Neural cell (in vitro differentiated cells): ENCODE data around the gene STARD13. TPM values are rescaled to one million over a fixed set of nuclear protein-coding genes. Genes with fewer than 3 reads are reported as not detected.
"Not testable (repeated sequence)": the region's sequence is repeated elsewhere in the genome, so short reads cannot be mapped to it uniquely, and the experiment has no call there.

Source experiments
- H2AFZ ChIP-seq: fragments of 200-600, 300-800 bp; sonication (generic), shearing (Covaris generic); 2 replicates; pipeline ENCODE4 v1.6.0; 2014; ENCODE audit warnings: low read depth, mild to moderate bottlenecking, antibody characterized with exemption, low read length, moderate library complexity
- H3F3A ChIP-seq: fragments of 200-600 bp; shearing (Covaris generic); 2 replicates; pipeline ENCODE4 v1.6.1; 2016; ENCODE audit warnings: mild to moderate bottlenecking, moderate library complexity, mixed read lengths, antibody characterized with exemption, low read length; ENCODE audit not compliant: insufficient read depth, poor library complexity, severe bottlenecking
- H3K27ac ChIP-seq: fragments of 200-600, 300-800 bp; sonication (generic), shearing (Covaris generic); 2 replicates; pipeline ENCODE4 v1.5.1; 2014; ENCODE audit warnings: mild to moderate bottlenecking, low read length, moderate library complexity
- H3K27me3 ChIP-seq: fragments of 300-800, 200-600 bp; sonication (generic), shearing (Covaris generic); 2 replicates; pipeline ENCODE4 v1.6.0; 2014; ENCODE audit warnings: mild to moderate bottlenecking, low read depth, low read length, moderate library complexity; ENCODE audit not compliant: insufficient read depth
- H3K36me3 ChIP-seq: fragments of 300-800, 200-600 bp; sonication (generic), shearing (Covaris generic); 2 replicates; pipeline ENCODE4 v1.5.1; 2014; ENCODE audit warnings: mild to moderate bottlenecking, antibody characterized with exemption, low read length, moderate library complexity; ENCODE audit not compliant: insufficient read depth
- H3K4me2 ChIP-seq: fragments of 300-800, 200-600 bp; sonication (generic), shearing (Covaris generic); 2 replicates; pipeline ENCODE4 v1.6.0; 2014; ENCODE audit warnings: mild to moderate bottlenecking, low read length
- H3K4me3 ChIP-seq: fragments of 300-800, 200-600 bp; sonication (generic), shearing (Covaris generic); 2 replicates; pipeline ENCODE4 v1.5.1; 2014; ENCODE audit warnings: mild to moderate bottlenecking, low read length, moderate library complexity
- H3K79me2 ChIP-seq: fragments of 200-600 bp; shearing (Covaris generic); replicated peaks from 2 replicates; pipeline ENCODE4 v1.6.0; 2014; ENCODE audit warnings: mild to moderate bottlenecking, low read length, moderate library complexity; ENCODE audit not compliant: insufficient read depth
- H3K9ac ChIP-seq: fragments of 300-800, 200-600 bp; sonication (generic), shearing (Covaris generic); 2 replicates; pipeline ENCODE4 v1.6.1; 2016; ENCODE audit warnings: mild to moderate bottlenecking, low read length, mixed read lengths
- H3K9me2 ChIP-seq: fragments of 200-600 bp; shearing (Covaris generic); 2 replicates; pipeline ENCODE4 v1.6.1; 2016; ENCODE audit warnings: mild to moderate bottlenecking, low read length, mixed read lengths; ENCODE audit not compliant: insufficient read depth
- H3K9me3 ChIP-seq: fragments of 200-600, 300-800 bp; sonication (generic), shearing (Covaris generic); 2 replicates; pipeline ENCODE4 v1.6.1; 2016; ENCODE audit warnings: mild to moderate bottlenecking, mixed run types, low read length, moderate library complexity, mixed read lengths
- H4K20me1 ChIP-seq: fragments of 200-600 bp; shearing (Covaris generic); 2 replicates; pipeline ENCODE4 v1.6.1; 2016; ENCODE audit warnings: mild to moderate bottlenecking, mixed run types; ENCODE audit not compliant: insufficient read depth
- EP300 ChIP-seq: fragments of 450-650 bp; conservative IDR thresholded peaks from 2 replicates; pipeline ENCODE4 v1.6.1; 2014; ENCODE audit warnings: antibody characterized with exemption, mild to moderate bottlenecking, moderate library complexity; ENCODE audit not compliant: poor library complexity, severe bottlenecking
- EZH2 ChIP-seq: fragments of 200-600, 300-800 bp; shearing (Covaris generic), sonication (generic); IDR thresholded peaks from 2 replicates; pipeline ENCODE4 v1.6.1; 2014; ENCODE audit warnings: antibody characterized with exemption, low read length, borderline replicate concordance, mild to moderate bottlenecking; ENCODE audit not compliant: insufficient read depth, poor library complexity, severe bottlenecking
- MXI1 ChIP-seq: fragments of 450-650 bp; conservative IDR thresholded peaks from 2 replicates; pipeline ENCODE4 v1.6.1; 2014; ENCODE audit warnings: antibody characterized with exemption, mild to moderate bottlenecking; ENCODE audit not compliant: poor library complexity, severe bottlenecking
- POLR2AphosphoS5 ChIP-seq: IDR thresholded peaks from 2 replicates; pipeline ENCODE4 v1.6.1; 2012
- RAD21 ChIP-seq: fragments of 450-650 bp; conservative IDR thresholded peaks from 2 replicates; pipeline ENCODE4 v1.6.1; 2014; ENCODE audit warnings: antibody characterized with exemption, mild to moderate bottlenecking, moderate library complexity
- SMC3 ChIP-seq: fragments of 450-650 bp; conservative IDR thresholded peaks from 2 replicates; pipeline ENCODE4 v1.6.1; 2014; ENCODE audit warnings: antibody characterized with exemption, mild to moderate bottlenecking, moderate library complexity; ENCODE audit not compliant: poor library complexity
- TAF1 ChIP-seq: IDR thresholded peaks from 2 replicates; pipeline ENCODE4 v1.6.1; 2012; ENCODE audit warnings: low read depth
- polyA plus RNA-seq: library from polyadenylated mRNA; depleted of rRNA; stranded (reverse); fragments of >200 nt; gene quantifications from 2 replicates; pipeline ENCODE4 v1.2.3, GENCODE V29; 2014
- TF ChIP-seq, protein P1 (sequence below): IDR thresholded peaks from 2 replicates; pipeline ENCODE4 v1.6.1; 2012; ENCODE audit warnings: borderline replicate concordance
- TF ChIP-seq, protein P2 (sequence below): fragments of 450-650 bp; IDR thresholded peaks from 2 replicates; pipeline ENCODE4 v1.5.1; 2014; ENCODE audit warnings: antibody characterized with exemption, mild to moderate bottlenecking, moderate library complexity; ENCODE audit not compliant: poor library complexity, severe bottlenecking

The STARD13 gene
- polyA plus RNA-seq, 1 donor from 2014 or later = 0.05 TPM

GRCh38 chr13:33164331-33164730, 121.2 kb downstream of the STARD13 start:
- no peaks in the 10 kb centered on the region for H4K20me1 ChIP-seq
- no peak for TF ChIP-seq RAD21
- no peak for TF ChIP-seq EP300
- no peak for TF ChIP-seq MXI1
- TF ChIP-seq, protein P1, sequence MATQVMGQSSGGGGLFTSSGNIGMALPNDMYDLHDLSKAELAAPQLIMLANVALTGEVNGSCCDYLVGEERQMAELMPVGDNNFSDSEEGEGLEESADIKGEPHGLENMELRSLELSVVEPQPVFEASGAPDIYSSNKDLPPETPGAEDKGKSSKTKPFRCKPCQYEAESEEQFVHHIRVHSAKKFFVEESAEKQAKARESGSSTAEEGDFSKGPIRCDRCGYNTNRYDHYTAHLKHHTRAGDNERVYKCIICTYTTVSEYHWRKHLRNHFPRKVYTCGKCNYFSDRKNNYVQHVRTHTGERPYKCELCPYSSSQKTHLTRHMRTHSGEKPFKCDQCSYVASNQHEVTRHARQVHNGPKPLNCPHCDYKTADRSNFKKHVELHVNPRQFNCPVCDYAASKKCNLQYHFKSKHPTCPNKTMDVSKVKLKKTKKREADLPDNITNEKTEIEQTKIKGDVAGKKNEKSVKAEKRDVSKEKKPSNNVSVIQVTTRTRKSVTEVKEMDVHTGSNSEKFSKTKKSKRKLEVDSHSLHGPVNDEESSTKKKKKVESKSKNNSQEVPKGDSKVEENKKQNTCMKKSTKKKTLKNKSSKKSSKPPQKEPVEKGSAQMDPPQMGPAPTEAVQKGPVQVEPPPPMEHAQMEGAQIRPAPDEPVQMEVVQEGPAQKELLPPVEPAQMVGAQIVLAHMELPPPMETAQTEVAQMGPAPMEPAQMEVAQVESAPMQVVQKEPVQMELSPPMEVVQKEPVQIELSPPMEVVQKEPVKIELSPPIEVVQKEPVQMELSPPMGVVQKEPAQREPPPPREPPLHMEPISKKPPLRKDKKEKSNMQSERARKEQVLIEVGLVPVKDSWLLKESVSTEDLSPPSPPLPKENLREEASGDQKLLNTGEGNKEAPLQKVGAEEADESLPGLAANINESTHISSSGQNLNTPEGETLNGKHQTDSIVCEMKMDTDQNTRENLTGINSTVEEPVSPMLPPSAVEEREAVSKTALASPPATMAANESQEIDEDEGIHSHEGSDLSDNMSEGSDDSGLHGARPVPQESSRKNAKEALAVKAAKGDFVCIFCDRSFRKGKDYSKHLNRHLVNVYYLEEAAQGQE = no peak
- TF ChIP-seq TAF1 = no peak
- TF ChIP-seq EZH2 = no peak
- TF ChIP-seq, protein P2, sequence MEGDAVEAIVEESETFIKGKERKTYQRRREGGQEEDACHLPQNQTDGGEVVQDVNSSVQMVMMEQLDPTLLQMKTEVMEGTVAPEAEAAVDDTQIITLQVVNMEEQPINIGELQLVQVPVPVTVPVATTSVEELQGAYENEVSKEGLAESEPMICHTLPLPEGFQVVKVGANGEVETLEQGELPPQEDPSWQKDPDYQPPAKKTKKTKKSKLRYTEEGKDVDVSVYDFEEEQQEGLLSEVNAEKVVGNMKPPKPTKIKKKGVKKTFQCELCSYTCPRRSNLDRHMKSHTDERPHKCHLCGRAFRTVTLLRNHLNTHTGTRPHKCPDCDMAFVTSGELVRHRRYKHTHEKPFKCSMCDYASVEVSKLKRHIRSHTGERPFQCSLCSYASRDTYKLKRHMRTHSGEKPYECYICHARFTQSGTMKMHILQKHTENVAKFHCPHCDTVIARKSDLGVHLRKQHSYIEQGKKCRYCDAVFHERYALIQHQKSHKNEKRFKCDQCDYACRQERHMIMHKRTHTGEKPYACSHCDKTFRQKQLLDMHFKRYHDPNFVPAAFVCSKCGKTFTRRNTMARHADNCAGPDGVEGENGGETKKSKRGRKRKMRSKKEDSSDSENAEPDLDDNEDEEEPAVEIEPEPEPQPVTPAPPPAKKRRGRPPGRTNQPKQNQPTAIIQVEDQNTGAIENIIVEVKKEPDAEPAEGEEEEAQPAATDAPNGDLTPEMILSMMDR = no peak
- no peak for TF ChIP-seq POLR2AphosphoS5
- TF ChIP-seq SMC3 = no peak
- H3K27me3 ChIP-seq = no peaks in the 10 kb centered on the region
- H3K36me3 ChIP-seq = no peaks in the 10 kb centered on the region
- H3K27ac ChIP-seq = no peak overlapping the region
- H3K9ac ChIP-seq = no peak overlapping the region
- H3K9me3 ChIP-seq = no peaks in the 10 kb centered on the region
- H3K79me2 ChIP-seq = no peaks in the 10 kb centered on the region
- no peak overlapping the region for H3K4me2 ChIP-seq
- no peak overlapping the region for H2AFZ ChIP-seq
- no peak overlapping the region for H3K4me3 ChIP-seq
- no peaks in the 10 kb centered on the region for H3K9me2 ChIP-seq
- no peaks in the 10 kb centered on the region for H3F3A ChIP-seq

DNA sequence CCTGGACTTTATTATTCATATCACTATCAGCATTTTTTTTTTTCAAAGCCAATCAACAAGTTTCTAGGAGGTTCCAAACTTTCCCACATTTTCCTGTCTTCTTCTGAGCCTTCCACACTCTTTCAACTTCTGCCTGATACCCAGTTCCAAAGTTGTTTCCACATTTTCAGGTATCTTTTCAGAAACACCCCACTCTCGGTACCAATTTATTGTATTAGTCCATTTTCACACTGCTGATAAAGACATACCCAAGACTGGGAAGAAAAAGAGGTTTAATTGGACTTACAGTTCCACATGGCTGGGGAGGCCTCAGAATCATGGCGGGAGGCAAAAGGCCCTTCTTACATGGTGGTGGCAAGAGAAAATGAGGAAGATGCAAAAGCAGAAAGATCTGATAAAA, 122.8 kb downstream of the STARD13 start:
- H3K9ac ChIP-seq = not testable (repeated sequence)

DNA sequence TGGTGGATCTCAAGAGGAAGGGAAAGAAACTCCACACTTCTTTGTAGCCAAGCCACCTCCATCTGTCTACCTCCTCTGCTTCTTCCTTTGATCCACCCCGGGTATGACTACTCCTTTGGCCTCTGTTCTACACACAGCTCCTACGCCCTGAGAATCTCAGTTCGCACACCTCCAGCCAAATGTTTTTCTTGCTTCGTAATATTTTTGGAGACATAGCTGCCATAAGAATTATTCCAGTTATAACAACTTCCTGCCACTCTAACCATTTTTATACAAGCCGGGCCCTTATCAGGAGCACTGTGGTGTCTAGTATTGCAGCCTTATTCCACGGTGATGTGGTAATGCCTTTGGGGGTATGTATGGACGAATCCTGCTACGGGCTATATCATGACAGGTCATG, 126.7 kb downstream of the STARD13 start:
- TF ChIP-seq POLR2AphosphoS5 (no peak), MXI1 (no peak), SMC3 (no peak), RAD21 (no peak)
- TF ChIP-seq, protein P1 = no peak
- no peak overlapping the region for H3K27ac ChIP-seq
- no peaks in the 10 kb centered on the region for H3K36me3 ChIP-seq
- no peaks in the 10 kb centered on the region for H3K27me3 ChIP-seq
- H3K4me2 ChIP-seq = no peak overlapping the region
- no peaks in the 10 kb centered on the region for H3F3A ChIP-seq
- no peak overlapping the region for H3K9ac ChIP-seq
- no peaks in the 10 kb centered on the region for H3K9me3 ChIP-seq
- no peaks in the 10 kb centered on the region for H3K9me2 ChIP-seq
- H3K79me2 ChIP-seq = no peaks in the 10 kb centered on the region
- H4K20me1 ChIP-seq = no peaks in the 10 kb centered on the region
- H3K4me3 ChIP-seq = no peak overlapping the region
- no peak overlapping the region for H2AFZ ChIP-seq

More for the DNA sequence above, 122.8 kb downstream of the STARD13 start:
- H3K79me2 ChIP-seq, H3K9me2 ChIP-seq, H3K27me3 ChIP-seq, H3K4me2 ChIP-seq, H2AFZ ChIP-seq, H4K20me1 ChIP-seq, H3K27ac ChIP-seq, H3K9me3 ChIP-seq, H3K36me3 ChIP-seq, H3F3A ChIP-seq, H3K4me3 ChIP-seq: not testable (repeated sequence)
